ENCODE results near the gene HLF. TPM values are rescaled to one million over a fixed set of nuclear protein-coding genes. Genes with fewer than 3 reads are reported as not detected.
A peak's percentile ranks its signal among the peaks of the same experiment; 100 is the strongest.

The HLF gene
- total and polyA plus RNA-seq, 8 donors: 1.6 to 42.4 (median 9.6) TPM

DNA sequence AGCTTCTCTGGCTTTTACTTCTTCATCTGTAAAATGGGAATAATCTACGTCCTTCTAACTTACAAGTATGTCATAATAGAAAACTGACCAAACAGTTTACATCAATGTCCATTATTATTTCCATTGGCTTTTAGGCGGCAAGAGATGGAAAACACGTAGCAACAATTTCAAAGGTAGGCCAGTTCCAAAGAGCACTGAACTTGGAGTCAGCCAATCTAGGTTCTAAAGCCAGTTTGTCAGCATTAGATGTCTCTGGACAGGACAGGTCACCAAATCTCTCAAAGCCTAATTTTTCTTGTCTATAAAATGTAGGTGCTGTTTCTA is 17.6 kb downstream of the HLF start:
- intact Hi-C loops (cut with DNase I; ENCODE audit: low total_unique reads): no loop called here
- no peaks in the 10 kb centered on the region for H3K36me3 ChIP-seq
- no peaks in the 10 kb centered on the region for H3K9me3 ChIP-seq
- H3K27me3 ChIP-seq: no peaks in the 10 kb centered on the region
- TF ChIP-seq, protein P1, sequence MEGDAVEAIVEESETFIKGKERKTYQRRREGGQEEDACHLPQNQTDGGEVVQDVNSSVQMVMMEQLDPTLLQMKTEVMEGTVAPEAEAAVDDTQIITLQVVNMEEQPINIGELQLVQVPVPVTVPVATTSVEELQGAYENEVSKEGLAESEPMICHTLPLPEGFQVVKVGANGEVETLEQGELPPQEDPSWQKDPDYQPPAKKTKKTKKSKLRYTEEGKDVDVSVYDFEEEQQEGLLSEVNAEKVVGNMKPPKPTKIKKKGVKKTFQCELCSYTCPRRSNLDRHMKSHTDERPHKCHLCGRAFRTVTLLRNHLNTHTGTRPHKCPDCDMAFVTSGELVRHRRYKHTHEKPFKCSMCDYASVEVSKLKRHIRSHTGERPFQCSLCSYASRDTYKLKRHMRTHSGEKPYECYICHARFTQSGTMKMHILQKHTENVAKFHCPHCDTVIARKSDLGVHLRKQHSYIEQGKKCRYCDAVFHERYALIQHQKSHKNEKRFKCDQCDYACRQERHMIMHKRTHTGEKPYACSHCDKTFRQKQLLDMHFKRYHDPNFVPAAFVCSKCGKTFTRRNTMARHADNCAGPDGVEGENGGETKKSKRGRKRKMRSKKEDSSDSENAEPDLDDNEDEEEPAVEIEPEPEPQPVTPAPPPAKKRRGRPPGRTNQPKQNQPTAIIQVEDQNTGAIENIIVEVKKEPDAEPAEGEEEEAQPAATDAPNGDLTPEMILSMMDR (IDR thresholded peaks at IDR 0.05): no peak
- TF ChIP-seq POLR2AphosphoS5 (IDR thresholded peaks at IDR 0.05) (no peak), EP300 (IDR thresholded peaks at IDR 0.05) (no peak), POLR2A (IDR thresholded peaks at IDR 0.05) (no peak)
- no peak overlapping the region for H3K4me3 ChIP-seq
- WGBS, 5 donors: 87 to 99% (median 94%) methylated on average over 3 of the region's 3 CpGs
- H3K4me1 ChIP-seq: peaks cover 34 to 65% (median 53%) of the 10 kb centered on the region in 4 donors
- no peak for DNase-seq
- peak overlapping the region in 4 of 5 donors; percentile 84 to 89 (median 86) for H3K27ac ChIP-seq

DNA sequence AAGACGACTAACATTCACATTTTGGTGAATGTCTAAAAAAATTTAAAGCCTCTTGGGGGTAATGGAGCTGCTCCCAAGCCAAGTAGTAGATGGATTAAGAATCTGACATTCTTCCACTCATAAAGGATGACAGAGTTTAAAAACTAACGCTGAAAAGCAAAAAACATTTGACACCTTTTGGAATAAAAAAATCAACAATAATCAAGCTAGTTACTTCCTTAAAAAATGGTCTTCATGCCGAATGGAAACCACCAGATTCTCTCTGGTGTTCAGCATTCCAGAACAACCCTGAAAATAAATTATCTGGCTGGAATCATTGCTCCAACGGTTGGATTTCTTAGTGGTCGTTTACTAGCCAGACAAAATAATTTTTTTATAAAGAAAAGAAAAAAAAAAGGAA is 18.0 kb downstream of the HLF start:
- no peak for TF ChIP-seq POLR2AphosphoS5 (IDR thresholded peaks at IDR 0.05)
- no peak for TF ChIP-seq POLR2A (IDR thresholded peaks at IDR 0.05)
- TF ChIP-seq, protein P1 (IDR thresholded peaks at IDR 0.05): no peak
- no peak for TF ChIP-seq EP300 (IDR thresholded peaks at IDR 0.05)
- WGBS, 5 donors: 49 to 75% (median 66%) methylated on average over 5 of the region's 5 CpGs
- Histone ChIP-seq H3K9me3 (no peaks in the 10 kb centered on the region), H3K4me1 (peaks cover 38 to 65% (median 53%) of the 10 kb centered on the region in 4 donors), H3K4me3 (no peak overlapping the region), H3K27me3 (no peaks in the 10 kb centered on the region), H3K36me3 (no peaks in the 10 kb centered on the region), H3K27ac (peak overlapping the region in 4 of 5 donors; percentile 84 to 89 (median 86))
- no peak for DNase-seq
- intact Hi-C loops (cut with DNase I; ENCODE audit: low total_unique reads): no loop called here

DNA sequence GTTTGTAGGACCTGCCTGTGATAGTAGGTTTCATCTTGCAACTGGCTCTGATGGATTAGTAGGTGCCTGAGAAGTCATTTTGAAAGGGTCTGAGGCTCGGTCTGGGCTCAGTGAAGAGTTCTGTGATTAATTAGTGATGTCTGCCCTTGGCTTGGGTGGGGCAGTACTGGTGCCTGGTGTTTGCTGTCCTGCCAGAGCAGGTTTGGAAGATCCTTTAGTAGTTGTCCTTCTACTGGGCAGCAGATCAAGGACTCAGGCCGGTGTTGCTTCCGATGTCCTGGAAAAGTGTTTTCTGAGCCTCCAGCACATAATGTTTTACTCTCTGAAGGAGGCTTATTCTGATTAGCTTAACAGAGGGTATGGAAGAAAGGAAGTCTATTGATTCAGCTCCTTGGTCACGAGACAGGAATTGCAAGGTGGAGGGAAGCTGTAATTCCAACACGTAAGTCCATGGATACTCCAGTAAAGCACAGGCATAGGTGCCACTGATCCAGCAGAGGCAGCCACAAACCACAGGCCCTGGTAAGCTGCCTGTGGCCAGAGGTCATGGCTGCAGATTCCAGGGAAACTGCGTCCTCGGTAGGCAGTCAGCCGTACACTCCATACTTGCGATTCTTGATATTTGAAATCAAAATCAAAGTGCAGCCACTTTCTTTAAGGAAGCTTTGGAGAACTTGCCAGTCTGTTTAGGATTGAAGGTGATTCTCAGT is 18.7 kb downstream of the HLF start:
- DNase-seq: no peak
- no peak overlapping the region for H3K4me3 ChIP-seq
- peaks cover 38 to 63% (median 51%) of the 10 kb centered on the region in 4 donors for H3K4me1 ChIP-seq
- no peaks in the 10 kb centered on the region for H3K27me3 ChIP-seq
- no peaks in the 10 kb centered on the region for H3K9me3 ChIP-seq
- H3K36me3 ChIP-seq: no peaks in the 10 kb centered on the region
- TF ChIP-seq, protein P1 (IDR thresholded peaks at IDR 0.05): no peak
- TF ChIP-seq POLR2A (IDR thresholded peaks at IDR 0.05): no peak
- TF ChIP-seq EP300 (IDR thresholded peaks at IDR 0.05): no peak
- TF ChIP-seq POLR2AphosphoS5 (IDR thresholded peaks at IDR 0.05): no peak
- WGBS, 5 donors: 75 to 92% (median 89%) methylated on average over 9 of the region's 9 CpGs
- peak overlapping the region; percentile 4 to 89 (median 84) for H3K27ac ChIP-seq
- intact Hi-C loops (cut with DNase I; ENCODE audit: low total_unique reads): no loop called here

DNA sequence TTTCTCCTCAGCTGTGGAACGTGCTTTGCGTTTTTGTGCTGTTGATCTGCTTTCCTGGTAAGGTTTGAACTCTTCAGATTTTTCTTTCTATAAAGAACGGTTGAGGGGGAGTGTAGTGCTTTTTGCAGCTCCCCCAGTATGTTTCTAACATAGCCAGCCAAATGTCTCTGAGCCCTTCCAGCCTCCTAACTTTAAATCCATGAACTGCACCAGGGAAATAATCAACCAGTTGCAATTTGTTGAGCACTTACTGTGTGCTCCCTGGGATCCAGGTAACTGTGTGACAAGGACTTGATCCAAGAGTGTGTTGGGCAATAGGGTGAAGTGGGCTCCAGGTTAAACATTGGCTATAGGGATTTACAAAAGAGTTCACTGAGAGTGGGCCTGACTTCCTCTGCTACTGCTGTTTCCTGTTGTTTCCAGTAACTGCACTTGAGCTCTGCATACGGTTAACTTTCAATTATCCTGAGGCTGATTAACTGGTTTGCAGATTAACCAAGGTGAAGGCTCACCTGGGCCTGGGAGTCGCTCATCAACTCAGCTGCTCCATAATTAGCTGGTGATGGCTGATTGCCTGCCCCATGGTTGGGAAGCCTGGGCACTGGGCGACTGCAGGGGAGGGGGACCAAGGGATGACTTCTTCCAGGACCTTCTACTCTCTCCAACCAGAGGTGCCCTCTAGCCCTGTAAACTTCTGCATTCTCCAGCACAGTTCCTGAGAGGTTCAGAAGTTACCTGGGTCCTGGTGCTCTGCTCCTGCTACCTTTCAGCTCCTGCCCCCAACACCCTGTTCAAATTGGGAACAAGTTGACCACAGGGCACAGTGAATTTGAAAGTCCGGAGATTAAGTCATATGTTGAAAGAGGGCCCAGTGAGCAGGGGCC is 19.5 kb downstream of the HLF start:
- H3K27me3 ChIP-seq: no peaks in the 10 kb centered on the region
- WGBS, 5 donors: 59 to 89% (median 80%) methylated on average over 7 of the region's 7 CpGs
- H3K4me3 ChIP-seq: no peak overlapping the region
- peak overlapping the region; percentile 84 to 89 (median 84) for H3K27ac ChIP-seq
- H3K4me1 ChIP-seq: peaks cover 38 to 65% (median 51%) of the 10 kb centered on the region in 4 donors
- H3K36me3 ChIP-seq: no peaks in the 10 kb centered on the region
- intact Hi-C loops (cut with DNase I; ENCODE audit: low total_unique reads): no loop called here
- TF ChIP-seq, protein P1 (IDR thresholded peaks at IDR 0.05): no peak
- TF ChIP-seq EP300 (IDR thresholded peaks at IDR 0.05) (no peak), POLR2A (IDR thresholded peaks at IDR 0.05) (no peak), POLR2AphosphoS5 (IDR thresholded peaks at IDR 0.05) (no peak)
- no peaks in the 10 kb centered on the region for H3K9me3 ChIP-seq
- no peak for DNase-seq

Measured in stomach (tissue), 9 donors.